ENCODE measurements around the gene NRBP1. TPM values are rescaled to one million over a fixed set of nuclear protein-coding genes. Genes with fewer than 3 reads are reported as not detected.

The NRBP1 gene
- 50.6 TPM for polyA plus RNA-seq (2012; ENCODE audit: missing spikeins)

DNA sequence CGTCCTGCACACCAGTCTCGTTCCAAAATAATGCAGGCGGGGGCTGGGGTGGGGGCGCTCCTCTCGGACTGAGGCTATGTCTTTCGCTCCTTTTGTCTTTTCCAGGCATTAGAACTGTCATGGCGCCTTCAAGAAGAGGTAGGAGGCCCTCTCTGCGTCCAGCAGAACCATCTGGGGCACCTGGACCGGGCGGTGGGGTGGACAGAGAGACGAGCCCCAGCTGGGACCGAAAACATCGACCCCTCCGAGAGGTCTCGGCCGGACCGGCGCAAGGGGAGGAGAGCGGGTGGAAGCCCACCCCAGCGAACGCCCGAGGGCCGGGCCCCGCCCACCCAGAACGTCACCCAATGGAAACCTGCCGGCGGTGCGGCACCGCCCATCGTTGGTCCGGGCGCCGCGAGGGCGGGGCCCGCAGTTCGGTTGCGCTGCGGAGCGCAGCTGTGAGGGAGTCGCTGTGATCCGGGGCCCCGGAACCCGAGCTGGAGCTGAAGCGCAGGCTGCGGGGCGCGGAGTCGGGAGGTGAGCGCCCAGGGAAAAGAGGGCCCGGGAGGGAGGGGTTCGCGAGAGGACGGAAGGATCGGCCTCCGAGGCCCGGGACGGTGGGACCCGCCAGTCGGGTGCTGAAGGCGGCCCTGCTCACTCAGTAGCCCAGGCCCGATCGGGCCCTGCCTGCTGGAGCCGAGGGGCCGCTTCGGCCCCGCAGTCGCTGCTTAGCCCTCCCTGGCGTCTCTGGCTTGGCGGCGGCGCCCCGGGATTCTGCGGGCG, at the start of gene NRBP1:
Gene NRBP1, plus strand, starts transcription at position 419 of the 765 bp plus-strand sequence. CDS start 4,643 bp downstream, outside the sequence.
- peak; percentile 83 for DNase-seq (ENCODE audit: insufficient read length)
- peak; percentile 95 for FAIRE-seq
- peak; percentile 82 for TF ChIP-seq POLR2A (IDR thresholded peaks at IDR 0.05; ENCODE audit: low read depth, low read length)
- peak; percentile 69 for TF ChIP-seq TAF1 (IDR thresholded peaks at IDR 0.05; ENCODE audit: borderline replicate concordance, low read depth, low read length)
- TF ChIP-seq POLR2AphosphoS5 (IDR thresholded peaks at IDR 0.05; ENCODE audit: low read depth, low read length) = peak; percentile 73

DNA sequence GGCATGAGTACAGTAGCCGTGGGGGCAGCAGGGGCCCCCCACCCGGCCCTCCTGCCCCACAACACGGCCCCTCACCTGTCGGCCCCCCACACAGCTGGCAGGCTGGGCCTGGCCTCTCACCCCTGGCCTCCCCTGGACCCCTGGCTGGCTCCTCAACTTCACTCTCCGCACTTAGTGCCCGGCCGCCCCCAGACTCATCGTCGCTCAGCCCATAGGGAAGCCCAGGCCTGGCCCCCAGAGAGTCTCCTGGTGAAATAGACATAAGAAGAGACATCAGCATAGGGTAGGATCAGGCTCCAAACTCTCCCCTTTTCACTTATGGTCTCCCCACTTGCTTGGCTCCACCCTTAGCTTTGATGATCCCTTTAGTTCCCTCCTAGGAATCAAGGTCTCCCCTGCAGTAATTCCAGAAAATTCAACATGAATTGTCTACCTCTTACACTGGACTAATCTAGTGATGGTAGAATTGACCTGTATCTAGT, 49.6 kb upstream of the NRBP1 start:
- DNase-seq (ENCODE audit: insufficient read length) = no peak
- FAIRE-seq = no peak
- TF ChIP-seq POLR2A (IDR thresholded peaks at IDR 0.05; ENCODE audit: low read depth, low read length) (no peak), POLR2AphosphoS5 (IDR thresholded peaks at IDR 0.05; ENCODE audit: low read depth, low read length) (no peak), TAF1 (IDR thresholded peaks at IDR 0.05; ENCODE audit: borderline replicate concordance, low read depth, low read length) (no peak)

DNA sequence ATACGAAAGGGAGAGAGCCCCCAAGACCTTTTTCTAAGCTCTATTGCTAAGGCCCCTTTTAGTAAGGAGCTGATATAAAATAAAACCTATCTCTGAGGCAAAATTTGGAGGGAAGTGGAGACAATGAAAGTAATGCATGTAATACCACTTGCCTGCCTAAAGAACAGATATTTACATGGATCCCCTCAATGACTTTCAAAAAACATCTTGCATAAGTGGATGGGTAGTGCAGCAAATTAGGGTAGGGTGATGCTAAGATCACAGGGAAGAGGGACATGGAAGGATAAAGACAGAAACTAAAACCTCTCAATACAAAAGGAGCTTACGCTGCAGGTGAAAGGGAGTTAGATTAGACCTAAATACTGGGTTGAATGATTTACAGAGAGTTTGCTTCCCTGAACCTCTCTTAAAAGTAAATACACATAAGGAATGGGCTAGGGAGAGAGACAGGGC, 49.0 kb upstream of the NRBP1 start:
- TF ChIP-seq POLR2A (IDR thresholded peaks at IDR 0.05; ENCODE audit: low read depth, low read length) = no peak
- no peak for TF ChIP-seq TAF1 (IDR thresholded peaks at IDR 0.05; ENCODE audit: borderline replicate concordance, low read depth, low read length)
- TF ChIP-seq POLR2AphosphoS5 (IDR thresholded peaks at IDR 0.05; ENCODE audit: low read depth, low read length) = no peak
- DNase-seq (ENCODE audit: insufficient read length) (no peak), FAIRE-seq (no peak)

DNA sequence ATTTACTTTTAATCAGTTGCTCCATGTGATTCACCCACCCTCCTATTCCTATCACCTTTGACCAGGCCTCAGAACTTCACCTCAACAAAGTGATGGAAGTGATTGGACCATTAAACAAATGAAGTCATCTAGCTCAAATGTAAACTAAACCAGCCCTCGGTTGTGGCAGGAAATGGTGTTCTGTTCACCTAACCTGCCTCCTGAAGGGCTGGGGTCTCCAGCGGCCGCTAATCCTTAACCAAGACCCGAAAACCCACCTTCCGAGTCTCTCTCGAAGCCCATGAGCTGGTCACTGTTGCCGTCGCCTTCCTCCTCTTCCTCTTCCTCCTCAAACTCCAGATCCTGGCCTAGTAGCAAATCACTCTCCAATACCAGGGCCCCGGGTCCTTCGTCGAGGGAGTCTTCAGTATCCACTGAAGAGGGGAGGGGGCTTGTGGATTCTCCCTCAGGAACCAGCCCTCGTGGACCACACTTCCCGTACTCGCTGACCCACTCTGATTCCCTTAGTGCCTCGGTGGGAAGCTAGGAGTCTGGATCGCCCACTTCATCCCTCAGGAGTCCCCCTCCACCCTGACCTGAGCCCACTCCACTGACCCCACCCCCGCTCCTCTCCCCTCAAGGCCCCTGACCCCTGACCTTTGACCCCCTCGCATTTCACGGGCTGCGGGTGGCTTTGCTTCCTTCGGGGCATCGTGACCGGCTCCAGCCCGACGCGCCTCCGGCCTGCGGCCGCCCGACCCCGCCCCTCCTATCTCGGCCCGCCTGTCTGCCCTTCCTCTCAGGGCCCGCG, 48.4 kb upstream of the NRBP1 start:
- peak; percentile 36 for FAIRE-seq
- TF ChIP-seq TAF1 (IDR thresholded peaks at IDR 0.05; ENCODE audit: borderline replicate concordance, low read depth, low read length) = no peak
- no peak for TF ChIP-seq POLR2A (IDR thresholded peaks at IDR 0.05; ENCODE audit: low read depth, low read length)
- TF ChIP-seq POLR2AphosphoS5 (IDR thresholded peaks at IDR 0.05; ENCODE audit: low read depth, low read length) = no peak
- DNase-seq (ENCODE audit: insufficient read length) = no peak

DNA sequence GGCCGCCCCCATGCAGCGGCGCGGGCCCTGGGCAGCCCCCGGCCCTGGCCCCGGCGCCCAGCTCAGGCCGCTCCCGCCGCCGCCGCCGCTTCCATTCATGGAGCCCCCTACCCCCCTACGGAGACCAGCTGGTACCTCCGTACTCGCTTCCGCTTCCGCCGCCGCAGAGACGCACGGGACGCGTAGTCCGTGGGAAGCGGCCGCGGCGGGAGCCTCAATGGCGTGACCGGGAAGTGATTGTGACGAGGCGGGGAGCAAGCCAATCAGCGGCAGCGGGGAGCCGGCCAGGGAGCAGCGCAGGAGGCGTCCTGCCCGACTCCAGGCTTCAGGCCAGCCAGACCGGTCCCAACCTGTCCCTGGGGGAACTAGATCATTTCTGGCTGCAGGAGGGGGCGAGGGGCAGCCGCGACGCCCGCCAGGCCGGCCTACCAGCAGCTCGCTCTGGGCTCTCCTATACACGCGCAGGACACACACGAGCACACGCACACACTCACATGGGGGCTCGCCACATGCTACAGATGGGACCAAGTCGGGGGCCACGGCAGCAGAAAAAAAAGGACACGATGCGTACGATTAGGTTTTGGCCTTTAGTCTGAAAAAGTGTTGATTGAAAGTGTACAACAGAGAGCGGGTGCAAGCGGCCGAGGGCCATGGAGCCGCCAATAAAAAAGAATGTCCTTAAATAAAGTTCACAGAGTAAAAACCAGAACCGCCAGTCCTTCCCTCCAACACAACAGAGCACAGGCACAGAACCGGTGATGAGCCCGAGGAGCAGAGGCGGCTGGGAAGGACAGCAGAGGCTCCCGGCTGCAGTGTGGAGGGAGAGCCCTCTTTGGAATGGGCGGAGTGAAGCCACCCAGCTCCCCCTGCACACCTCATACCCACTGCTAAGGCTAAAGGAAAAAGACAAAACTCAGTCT, 47.5 kb upstream of the NRBP1 start, which contains the start of gene ZNF513:
Gene ZNF513, minus strand, starts transcription at position 109 of the 920 bp plus-strand sequence. CDS start 208 bp downstream, outside the sequence.
- TF ChIP-seq POLR2A (IDR thresholded peaks at IDR 0.05; ENCODE audit: low read depth, low read length) (peak; percentile 67; the same call in 1 of the 2 replicates), POLR2AphosphoS5 (IDR thresholded peaks at IDR 0.05; ENCODE audit: low read depth, low read length) (peak; percentile 74; the same call in 1 of the 2 replicates), TAF1 (IDR thresholded peaks at IDR 0.05; ENCODE audit: borderline replicate concordance, low read depth, low read length) (no peak)
- DNase-seq (ENCODE audit: insufficient read length) (peak; percentile 92), FAIRE-seq (peak; percentile 98)

DNA sequence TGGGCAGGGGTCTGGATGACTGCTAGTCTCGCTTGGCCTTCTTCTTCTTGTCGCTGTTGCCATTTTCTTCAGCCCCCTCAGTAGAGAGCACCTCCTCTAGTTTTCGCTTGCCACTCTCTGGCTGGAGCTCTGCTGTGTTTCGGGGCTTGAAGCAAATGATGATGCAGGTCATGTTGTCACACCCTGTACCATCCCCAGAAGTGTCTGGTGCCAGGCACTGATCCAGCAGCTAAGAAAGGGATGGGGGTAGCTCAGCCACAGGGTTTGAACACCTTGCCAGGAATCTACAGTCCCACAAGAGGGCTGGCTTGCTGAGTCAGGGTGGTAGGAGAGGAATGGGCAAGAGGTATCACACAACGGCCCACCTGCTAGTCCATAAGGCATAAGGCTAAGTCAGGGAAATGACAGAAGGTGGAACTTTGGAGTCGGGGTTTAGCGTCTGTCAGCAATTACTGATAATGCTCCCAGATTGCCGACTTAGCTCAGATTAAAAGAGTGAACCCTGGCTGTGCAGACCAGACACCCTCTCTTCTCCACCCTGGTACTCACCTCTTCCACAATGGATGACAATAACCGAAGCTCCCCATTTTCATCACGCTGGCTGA, 46.8 kb upstream of the NRBP1 start:
- TF ChIP-seq POLR2A (IDR thresholded peaks at IDR 0.05; ENCODE audit: low read depth, low read length) = no peak
- TF ChIP-seq POLR2AphosphoS5 (IDR thresholded peaks at IDR 0.05; ENCODE audit: low read depth, low read length) = no peak
- TF ChIP-seq TAF1 (IDR thresholded peaks at IDR 0.05; ENCODE audit: borderline replicate concordance, low read depth, low read length) = no peak
- FAIRE-seq (no peak), DNase-seq (ENCODE audit: insufficient read length) (no peak)

DNA sequence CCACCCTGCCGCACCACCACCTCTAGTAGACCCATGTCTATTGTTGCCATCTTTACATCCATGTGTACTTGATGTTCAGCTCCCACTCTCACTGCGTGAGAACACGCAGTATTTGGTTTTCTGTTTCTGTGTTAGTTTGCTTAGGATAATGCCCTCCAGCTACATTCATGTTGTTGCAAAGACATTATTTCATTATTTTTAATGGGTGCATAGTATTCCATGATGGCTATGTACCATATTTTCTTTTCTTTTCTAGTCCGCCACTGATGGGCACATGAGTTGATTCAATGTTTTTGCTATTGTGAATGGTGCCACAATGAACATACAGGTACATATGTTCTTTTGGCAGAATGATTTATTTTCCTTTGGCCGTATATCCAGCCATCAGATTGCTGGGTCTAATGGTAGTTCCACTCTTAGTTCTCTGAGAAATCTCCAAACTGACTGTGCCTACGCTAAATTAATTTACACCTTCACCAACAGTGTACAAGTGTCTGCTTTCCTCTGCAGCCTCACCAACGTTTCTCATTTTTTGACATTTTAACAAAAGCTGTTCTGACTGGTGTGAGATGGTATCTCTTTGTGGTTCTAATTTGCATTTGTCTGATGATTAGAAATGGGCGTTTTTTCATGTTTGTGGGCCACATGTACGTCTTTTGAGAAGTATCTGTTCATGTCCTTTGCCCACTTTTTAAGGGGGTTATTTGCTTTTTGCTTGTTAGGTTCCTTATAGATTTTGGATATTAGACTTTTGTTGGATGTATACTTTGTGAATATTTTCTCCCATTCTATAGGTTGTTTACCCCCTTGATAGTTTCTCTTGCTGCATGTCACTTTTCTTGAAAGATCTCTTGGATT, 37.4 kb upstream of the NRBP1 start:
- TF ChIP-seq POLR2AphosphoS5 (IDR thresholded peaks at IDR 0.05; ENCODE audit: low read depth, low read length) (peak; percentile 25; the same call in 1 of the 2 replicates), POLR2A (IDR thresholded peaks at IDR 0.05; ENCODE audit: low read depth, low read length) (no peak)
- no peak for DNase-seq (ENCODE audit: insufficient read length)
- FAIRE-seq = no peak

DNA sequence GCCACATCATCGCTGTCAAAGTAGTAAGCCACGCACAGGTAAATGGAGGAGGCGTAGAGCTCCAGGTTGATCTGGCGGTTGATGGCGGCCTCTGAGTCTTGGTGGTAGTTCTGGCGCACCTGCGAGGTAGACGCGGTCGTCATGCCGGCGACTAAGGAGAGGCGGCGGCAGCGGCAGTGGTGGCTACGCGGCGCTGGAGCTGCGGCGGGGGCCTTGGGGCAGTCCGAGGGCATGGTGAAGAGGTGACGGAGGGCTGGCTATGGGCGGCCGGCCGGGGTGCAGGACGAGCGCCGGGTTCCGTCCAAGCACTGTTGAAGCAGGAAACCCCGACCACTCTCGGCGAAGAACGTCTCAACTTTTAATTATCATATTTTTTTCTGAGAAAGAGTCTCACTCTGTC, 35.2 kb upstream of the NRBP1 start:
- DNase-seq (ENCODE audit: insufficient read length) = no peak
- TF ChIP-seq TAF1 (IDR thresholded peaks at IDR 0.05; ENCODE audit: borderline replicate concordance, low read depth, low read length) (no peak), POLR2AphosphoS5 (IDR thresholded peaks at IDR 0.05; ENCODE audit: low read depth, low read length) (no peak), POLR2A (IDR thresholded peaks at IDR 0.05; ENCODE audit: low read depth, low read length) (no peak)
- FAIRE-seq = no peak

DNA sequence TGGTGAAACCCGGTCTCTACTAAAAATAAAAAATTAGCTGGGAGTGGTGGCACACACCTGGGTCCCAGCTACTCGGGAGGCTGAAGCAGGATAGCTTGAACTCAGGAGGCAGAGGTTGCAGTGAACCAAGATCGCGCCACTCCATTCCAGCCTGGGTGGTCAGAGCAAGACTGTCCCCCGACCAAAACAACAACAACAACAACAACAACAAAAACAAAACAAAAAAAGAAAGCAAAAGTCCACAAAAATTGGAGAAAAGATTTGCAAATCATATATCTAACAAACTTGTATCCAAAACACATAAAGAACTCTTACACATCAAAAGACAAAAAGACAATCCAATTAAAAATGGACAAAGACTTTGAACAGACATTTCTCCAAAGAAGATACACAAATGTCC, 29.5 kb upstream of the NRBP1 start:
- FAIRE-seq (no peak), DNase-seq (ENCODE audit: insufficient read length) (no peak)
- no peak for TF ChIP-seq POLR2A (IDR thresholded peaks at IDR 0.05; ENCODE audit: low read depth, low read length)

All from GM12892 (cell line).